Uterus (tissue), 2 donors: ENCODE measurements around the gene HACE1.

Source experiments
- CTCF ChIP-seq, 4 experiments: fragments of 200-600 bp in 2 of 4; fragments of 450-650 bp in 2 of 4; sonication (generic) in 2 of 4; IDR thresholded peaks; one replicate each; pipeline ENCODE4 v1.5.1; 2016 to 2019; ENCODE audit warnings: antibody characterized with exemption in 4 of 4, mild to moderate bottlenecking in 2 of 4, moderate library complexity in 1 of 4
- POLR2A ChIP-seq, 2 donors: fragments of 450-650 bp; IDR thresholded peaks; one replicate each; pipeline ENCODE4 v1.6.1; 2016; ENCODE audit warnings: antibody characterized with exemption in 2 of 2, mild to moderate bottlenecking in 1 of 2, moderate library complexity in 1 of 2

DNA sequence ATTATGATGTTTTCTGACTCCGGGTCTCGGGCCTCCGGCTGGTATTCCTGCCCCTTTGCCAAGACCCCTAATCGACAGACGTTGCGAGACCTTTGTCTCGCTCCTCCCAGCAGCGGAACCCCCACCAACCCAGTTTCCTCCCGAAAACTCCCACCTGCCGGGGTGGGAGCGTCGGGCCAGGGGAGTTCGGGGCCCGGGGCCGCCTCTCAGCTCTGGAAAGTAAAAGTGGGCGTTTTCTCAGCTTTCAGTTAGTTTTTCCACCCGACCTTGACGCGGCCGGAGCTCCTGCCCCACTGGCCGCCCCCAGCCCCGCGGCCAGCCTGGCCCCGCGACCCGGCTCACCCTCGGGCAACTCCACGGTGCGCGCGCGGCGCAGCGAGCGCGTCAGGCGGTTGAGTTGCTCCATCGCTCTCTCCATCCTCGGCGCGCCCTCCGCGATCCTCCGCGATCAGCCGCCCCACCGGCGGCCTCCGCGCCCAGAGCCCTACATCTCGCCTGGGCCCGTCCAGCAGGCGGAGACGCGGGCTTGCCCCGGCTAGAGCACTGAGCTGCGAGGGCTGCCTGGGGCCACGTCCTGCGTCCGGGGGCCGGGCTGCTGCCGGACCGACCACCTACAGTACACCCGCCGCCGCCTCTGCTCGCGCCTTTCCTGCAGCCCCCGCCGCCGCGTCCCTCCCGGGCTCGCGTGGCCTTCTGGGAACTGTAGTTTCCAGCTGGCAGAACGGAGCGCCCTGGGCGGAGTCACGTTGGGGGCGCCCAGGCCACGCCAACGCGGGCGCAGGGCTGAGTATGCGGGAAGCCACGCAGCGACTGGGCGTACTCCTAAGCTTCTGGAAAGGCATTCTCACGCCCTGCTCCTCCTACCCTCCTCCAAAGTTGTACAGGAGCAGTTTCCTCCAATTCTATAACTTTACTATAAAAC is at the start of gene HACE1:
- TF ChIP-seq POLR2A (IDR thresholded peaks at IDR 0.05) (peak; percentile 22 to 71), CTCF (IDR thresholded peaks at IDR 0.05) (peak; percentile 12 to 44 (median 20))
